Measurements from ENCODE around the gene EPB41L4B.

EPB41L4B gene

DNA sequence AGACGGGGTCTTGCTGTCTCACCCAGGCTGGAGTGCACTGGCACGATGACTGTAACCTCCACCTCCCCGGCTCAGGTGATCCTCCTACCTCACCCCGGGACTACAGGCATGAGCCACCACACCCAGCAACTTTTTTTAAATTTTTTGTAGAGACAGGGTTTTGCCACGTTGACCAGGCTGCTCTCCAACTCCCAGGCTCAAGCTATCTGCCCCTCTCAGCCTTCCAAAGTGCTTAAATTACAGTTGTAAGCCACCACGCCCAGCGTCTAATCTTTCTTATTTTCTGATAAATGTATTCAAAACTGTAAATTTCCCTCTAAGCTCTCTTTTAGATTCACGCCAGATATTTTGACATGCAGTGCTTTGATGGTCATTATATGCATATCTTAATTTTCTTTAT lies 164.2 kb downstream of the EPB41L4B start:
- H3K27ac ChIP-seq: no peak overlapping the region
- no peak overlapping the region for H3K4me2 ChIP-seq
- H3K79me2 ChIP-seq (ENCODE audit: insufficient read depth, low read depth): no peaks in the 10 kb centered on the region
- H2AFZ ChIP-seq (ENCODE audit: low read depth): no peak overlapping the region
- peaks cover 5% of the 10 kb centered on the region for H3K4me1 ChIP-seq (ENCODE audit: low read depth, poor library complexity, severe bottlenecking)
- H3K27me3 ChIP-seq (ENCODE audit: insufficient read depth, low read depth): no peaks in the 10 kb centered on the region
- no peaks in the 10 kb centered on the region for H4K20me1 ChIP-seq (ENCODE audit: insufficient read depth)
- no peak overlapping the region for H3K4me3 ChIP-seq (IDR thresholded peaks at IDR 0.05; ENCODE audit: insufficient read depth, low read depth, low read length)
- no peaks in the 10 kb centered on the region for H3K36me3 ChIP-seq (ENCODE audit: insufficient read depth)
- no peak overlapping the region for H3K9ac ChIP-seq
- TF ChIP-seq, protein P1, sequence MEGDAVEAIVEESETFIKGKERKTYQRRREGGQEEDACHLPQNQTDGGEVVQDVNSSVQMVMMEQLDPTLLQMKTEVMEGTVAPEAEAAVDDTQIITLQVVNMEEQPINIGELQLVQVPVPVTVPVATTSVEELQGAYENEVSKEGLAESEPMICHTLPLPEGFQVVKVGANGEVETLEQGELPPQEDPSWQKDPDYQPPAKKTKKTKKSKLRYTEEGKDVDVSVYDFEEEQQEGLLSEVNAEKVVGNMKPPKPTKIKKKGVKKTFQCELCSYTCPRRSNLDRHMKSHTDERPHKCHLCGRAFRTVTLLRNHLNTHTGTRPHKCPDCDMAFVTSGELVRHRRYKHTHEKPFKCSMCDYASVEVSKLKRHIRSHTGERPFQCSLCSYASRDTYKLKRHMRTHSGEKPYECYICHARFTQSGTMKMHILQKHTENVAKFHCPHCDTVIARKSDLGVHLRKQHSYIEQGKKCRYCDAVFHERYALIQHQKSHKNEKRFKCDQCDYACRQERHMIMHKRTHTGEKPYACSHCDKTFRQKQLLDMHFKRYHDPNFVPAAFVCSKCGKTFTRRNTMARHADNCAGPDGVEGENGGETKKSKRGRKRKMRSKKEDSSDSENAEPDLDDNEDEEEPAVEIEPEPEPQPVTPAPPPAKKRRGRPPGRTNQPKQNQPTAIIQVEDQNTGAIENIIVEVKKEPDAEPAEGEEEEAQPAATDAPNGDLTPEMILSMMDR (conservative IDR thresholded peaks at IDR 0.05; ENCODE audit: low read depth, low read length): no peak

DNA sequence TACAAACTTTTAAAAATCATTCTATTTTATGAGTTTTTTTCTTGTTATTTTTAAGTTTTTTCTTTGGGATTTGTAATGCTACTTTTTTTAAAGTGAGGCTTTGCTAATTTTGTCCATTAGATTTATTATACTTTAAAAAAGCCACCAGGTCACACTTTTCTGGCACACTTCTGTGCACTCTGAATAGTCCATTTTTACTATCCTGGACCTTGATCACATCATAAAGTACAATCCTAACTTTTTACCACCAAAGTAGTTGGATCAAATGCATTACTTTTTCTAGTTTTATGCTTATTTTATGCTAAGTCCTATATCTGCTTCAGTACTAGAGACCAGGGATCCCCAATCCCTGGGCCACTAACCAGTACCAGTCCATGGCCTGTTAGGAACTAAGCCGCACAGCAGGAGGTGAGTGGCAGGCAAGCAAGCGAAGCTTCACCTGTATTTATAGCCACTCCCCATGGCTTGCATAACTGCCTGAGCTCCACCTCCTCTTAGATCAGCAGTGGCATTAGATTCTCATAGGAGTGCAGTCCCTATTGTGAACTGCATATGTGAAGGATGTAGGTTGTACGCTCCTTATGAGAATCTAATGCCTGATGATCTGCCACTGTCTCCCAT lies 169.8 kb downstream of the EPB41L4B start:
- no peak overlapping the region for H3K4me3 ChIP-seq (IDR thresholded peaks at IDR 0.05; ENCODE audit: insufficient read depth, low read depth, low read length)
- TF ChIP-seq, protein P1 (conservative IDR thresholded peaks at IDR 0.05; ENCODE audit: low read depth, low read length): no peak
- no peaks in the 10 kb centered on the region for H3K27me3 ChIP-seq (ENCODE audit: insufficient read depth, low read depth)
- H3K36me3 ChIP-seq (ENCODE audit: insufficient read depth): no peaks in the 10 kb centered on the region
- H3K27ac ChIP-seq: no peak overlapping the region
- H3K79me2 ChIP-seq (ENCODE audit: insufficient read depth, low read depth): no peaks in the 10 kb centered on the region
- H3K9ac ChIP-seq: no peak overlapping the region
- no peaks in the 10 kb centered on the region for H3K4me1 ChIP-seq (ENCODE audit: low read depth, poor library complexity, severe bottlenecking)
- H3K4me2 ChIP-seq: no peak overlapping the region
- no peaks in the 10 kb centered on the region for H4K20me1 ChIP-seq (ENCODE audit: insufficient read depth)
- no peak overlapping the region for H2AFZ ChIP-seq (ENCODE audit: low read depth)

DNA sequence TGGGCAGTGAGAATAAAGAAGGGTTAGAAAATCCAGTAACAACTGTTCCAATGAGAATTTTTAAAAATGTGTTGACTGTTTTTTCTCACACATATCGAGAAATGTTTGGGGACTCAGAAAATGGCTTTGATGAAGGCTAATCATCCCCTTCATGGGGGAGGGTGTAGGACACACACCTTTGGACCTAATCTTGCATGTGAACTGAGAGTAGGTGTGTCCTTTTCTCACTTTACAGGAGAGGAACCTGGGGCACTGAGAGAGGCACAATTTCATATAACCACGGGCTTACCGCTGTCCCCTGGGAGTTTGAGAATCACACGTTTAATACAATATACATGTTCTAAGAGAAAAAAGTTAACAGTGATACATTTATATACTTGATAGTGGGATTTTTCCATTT lies 171.1 kb downstream of the EPB41L4B start:
- H3K36me3 ChIP-seq (ENCODE audit: insufficient read depth): no peaks in the 10 kb centered on the region
- no peak overlapping the region for H2AFZ ChIP-seq (ENCODE audit: low read depth)
- TF ChIP-seq, protein P1 (conservative IDR thresholded peaks at IDR 0.05; ENCODE audit: low read depth, low read length): no peak
- H4K20me1 ChIP-seq (ENCODE audit: insufficient read depth): no peaks in the 10 kb centered on the region
- no peaks in the 10 kb centered on the region for H3K27me3 ChIP-seq (ENCODE audit: insufficient read depth, low read depth)
- H3K4me2 ChIP-seq: no peak overlapping the region
- H3K27ac ChIP-seq: no peak overlapping the region
- H3K4me1 ChIP-seq (ENCODE audit: low read depth, poor library complexity, severe bottlenecking): no peaks in the 10 kb centered on the region
- H3K79me2 ChIP-seq (ENCODE audit: insufficient read depth, low read depth): no peaks in the 10 kb centered on the region
- H3K4me3 ChIP-seq (IDR thresholded peaks at IDR 0.05; ENCODE audit: insufficient read depth, low read depth, low read length): no peak overlapping the region
- no peak overlapping the region for H3K9ac ChIP-seq

DNA sequence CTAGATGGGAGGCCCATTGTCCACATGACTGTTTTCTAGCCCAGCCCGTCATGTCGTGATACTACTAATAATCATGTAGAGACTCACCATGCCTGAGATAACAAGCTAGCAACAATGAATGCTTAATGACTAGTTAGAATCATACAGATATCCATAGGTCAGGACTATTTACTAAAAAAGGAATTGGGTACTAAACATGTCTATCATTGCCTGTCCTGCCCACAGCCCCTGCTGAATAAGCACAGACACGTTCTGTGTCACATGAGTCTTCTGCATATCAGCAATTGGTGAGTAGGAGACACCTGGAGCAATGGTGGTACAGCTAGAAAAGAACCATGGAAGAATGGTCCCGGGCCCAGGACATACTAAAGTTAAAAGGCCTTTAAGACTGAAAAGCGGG lies 171.8 kb downstream of the EPB41L4B start:
- Histone ChIP-seq H3K79me2 (ENCODE audit: insufficient read depth, low read depth) (no peaks in the 10 kb centered on the region), H3K27me3 (ENCODE audit: insufficient read depth, low read depth) (no peaks in the 10 kb centered on the region), H3K9ac (no peak overlapping the region), H3K36me3 (ENCODE audit: insufficient read depth) (no peaks in the 10 kb centered on the region), H3K4me1 (ENCODE audit: low read depth, poor library complexity, severe bottlenecking) (peaks cover 4% of the 10 kb centered on the region), H2AFZ (ENCODE audit: low read depth) (no peak overlapping the region), H3K27ac (no peak overlapping the region), H3K4me3 (IDR thresholded peaks at IDR 0.05; ENCODE audit: insufficient read depth, low read depth, low read length) (no peak overlapping the region), H3K4me2 (no peak overlapping the region), H4K20me1 (ENCODE audit: insufficient read depth) (no peaks in the 10 kb centered on the region)
- TF ChIP-seq, protein P1 (conservative IDR thresholded peaks at IDR 0.05; ENCODE audit: low read depth, low read length): no peak
